Measurements from ENCODE around the gene ARMC3.
"Not testable (repeated sequence)": the region's sequence is repeated elsewhere in the genome, so short reads cannot be mapped to it uniquely, and the experiment has no call there.

Gene ARMC3

DNA sequence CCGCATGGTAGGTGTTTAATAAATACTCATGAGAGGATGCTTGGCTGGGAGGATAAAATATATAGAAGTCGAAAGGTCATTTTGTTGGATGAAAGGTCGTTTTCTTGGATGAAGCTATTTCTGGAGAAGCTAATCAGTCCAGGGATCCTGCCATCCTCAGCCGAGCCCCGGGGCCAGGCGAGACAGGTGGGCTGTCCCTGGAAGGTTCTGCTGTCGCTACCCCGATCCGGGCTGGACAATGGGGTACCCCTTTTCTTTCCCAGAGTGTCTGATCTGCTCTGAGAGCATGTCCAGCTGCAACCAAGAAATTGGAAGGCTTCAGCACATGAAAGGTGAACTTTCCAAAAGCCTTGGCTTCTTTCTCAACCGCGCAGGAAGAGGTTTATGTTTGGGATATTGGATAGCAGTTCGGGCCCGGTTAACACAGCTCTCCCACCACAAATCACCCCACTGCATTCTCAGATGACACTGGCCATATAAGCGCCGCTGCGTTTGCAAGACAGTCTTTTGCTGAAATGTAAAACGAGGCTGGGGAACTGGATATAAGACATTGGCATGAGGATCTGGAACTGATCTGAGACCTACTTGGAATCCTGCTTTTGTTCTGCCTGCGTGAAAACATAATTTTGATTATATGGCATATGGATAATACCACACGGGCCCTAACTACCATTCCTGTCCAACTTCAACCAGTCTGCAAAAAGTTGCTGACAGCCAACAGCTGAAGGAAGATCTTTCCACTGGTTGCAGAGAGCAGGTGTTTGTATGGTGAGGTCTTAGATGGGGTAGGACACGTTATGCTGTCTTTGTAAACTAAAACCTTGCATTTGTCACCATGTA lies 136.3 kb downstream of the ARMC3 start:
- TF ChIP-seq, protein P1, sequence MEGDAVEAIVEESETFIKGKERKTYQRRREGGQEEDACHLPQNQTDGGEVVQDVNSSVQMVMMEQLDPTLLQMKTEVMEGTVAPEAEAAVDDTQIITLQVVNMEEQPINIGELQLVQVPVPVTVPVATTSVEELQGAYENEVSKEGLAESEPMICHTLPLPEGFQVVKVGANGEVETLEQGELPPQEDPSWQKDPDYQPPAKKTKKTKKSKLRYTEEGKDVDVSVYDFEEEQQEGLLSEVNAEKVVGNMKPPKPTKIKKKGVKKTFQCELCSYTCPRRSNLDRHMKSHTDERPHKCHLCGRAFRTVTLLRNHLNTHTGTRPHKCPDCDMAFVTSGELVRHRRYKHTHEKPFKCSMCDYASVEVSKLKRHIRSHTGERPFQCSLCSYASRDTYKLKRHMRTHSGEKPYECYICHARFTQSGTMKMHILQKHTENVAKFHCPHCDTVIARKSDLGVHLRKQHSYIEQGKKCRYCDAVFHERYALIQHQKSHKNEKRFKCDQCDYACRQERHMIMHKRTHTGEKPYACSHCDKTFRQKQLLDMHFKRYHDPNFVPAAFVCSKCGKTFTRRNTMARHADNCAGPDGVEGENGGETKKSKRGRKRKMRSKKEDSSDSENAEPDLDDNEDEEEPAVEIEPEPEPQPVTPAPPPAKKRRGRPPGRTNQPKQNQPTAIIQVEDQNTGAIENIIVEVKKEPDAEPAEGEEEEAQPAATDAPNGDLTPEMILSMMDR (IDR thresholded peaks at IDR 0.05; ENCODE audit: insufficient read depth, low read length) = no peak
- TF ChIP-seq GABPA (IDR thresholded peaks at IDR 0.05; ENCODE audit: low read depth) (no peak), POLR2AphosphoS5 (IDR thresholded peaks at IDR 0.05; ENCODE audit: low read depth) (no peak), SPI1 (IDR thresholded peaks at IDR 0.05; ENCODE audit: borderline replicate concordance, low read depth) (no peak)
- TF ChIP-seq, protein P2, sequence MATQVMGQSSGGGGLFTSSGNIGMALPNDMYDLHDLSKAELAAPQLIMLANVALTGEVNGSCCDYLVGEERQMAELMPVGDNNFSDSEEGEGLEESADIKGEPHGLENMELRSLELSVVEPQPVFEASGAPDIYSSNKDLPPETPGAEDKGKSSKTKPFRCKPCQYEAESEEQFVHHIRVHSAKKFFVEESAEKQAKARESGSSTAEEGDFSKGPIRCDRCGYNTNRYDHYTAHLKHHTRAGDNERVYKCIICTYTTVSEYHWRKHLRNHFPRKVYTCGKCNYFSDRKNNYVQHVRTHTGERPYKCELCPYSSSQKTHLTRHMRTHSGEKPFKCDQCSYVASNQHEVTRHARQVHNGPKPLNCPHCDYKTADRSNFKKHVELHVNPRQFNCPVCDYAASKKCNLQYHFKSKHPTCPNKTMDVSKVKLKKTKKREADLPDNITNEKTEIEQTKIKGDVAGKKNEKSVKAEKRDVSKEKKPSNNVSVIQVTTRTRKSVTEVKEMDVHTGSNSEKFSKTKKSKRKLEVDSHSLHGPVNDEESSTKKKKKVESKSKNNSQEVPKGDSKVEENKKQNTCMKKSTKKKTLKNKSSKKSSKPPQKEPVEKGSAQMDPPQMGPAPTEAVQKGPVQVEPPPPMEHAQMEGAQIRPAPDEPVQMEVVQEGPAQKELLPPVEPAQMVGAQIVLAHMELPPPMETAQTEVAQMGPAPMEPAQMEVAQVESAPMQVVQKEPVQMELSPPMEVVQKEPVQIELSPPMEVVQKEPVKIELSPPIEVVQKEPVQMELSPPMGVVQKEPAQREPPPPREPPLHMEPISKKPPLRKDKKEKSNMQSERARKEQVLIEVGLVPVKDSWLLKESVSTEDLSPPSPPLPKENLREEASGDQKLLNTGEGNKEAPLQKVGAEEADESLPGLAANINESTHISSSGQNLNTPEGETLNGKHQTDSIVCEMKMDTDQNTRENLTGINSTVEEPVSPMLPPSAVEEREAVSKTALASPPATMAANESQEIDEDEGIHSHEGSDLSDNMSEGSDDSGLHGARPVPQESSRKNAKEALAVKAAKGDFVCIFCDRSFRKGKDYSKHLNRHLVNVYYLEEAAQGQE (IDR thresholded peaks at IDR 0.05; ENCODE audit: insufficient replicate concordance, low read depth) = no peak
- Histone ChIP-seq H3K27ac (replicated peaks) (no peak overlapping the region), H3K4me3 (replicated peaks; ENCODE audit: insufficient read depth, low read length) (no peak overlapping the region), H3K27me3 (ENCODE audit: insufficient read depth, poor library complexity, severe bottlenecking) (no peaks in the 10 kb centered on the region)
- no peak for DNase-seq (ENCODE audit: low read depth in 1 of 2, low spot score in 1 of 2)

DNA sequence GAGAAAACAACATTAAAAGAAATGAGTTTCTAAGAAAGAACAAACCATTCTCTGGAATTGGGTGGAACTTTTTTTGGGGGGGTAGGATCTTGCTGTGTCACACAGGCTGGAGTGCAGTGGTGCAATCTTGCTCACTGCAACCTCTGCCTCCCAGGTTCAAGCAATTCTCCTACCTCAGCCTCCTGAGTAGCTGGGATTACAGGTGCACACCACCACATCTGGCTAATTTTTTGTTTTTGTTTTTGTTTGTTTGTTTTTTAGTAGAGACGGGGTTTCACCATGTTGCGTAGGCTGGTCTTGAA lies 136.9 kb downstream of the ARMC3 start:
- not testable (repeated sequence) for H3K4me3 ChIP-seq (replicated peaks; ENCODE audit: insufficient read depth, low read length); H3K27ac ChIP-seq (replicated peaks); H3K27me3 ChIP-seq (ENCODE audit: insufficient read depth, poor library complexity, severe bottlenecking); DNase-seq (ENCODE audit: low read depth in 1 of 2, low spot score in 1 of 2)

DNA sequence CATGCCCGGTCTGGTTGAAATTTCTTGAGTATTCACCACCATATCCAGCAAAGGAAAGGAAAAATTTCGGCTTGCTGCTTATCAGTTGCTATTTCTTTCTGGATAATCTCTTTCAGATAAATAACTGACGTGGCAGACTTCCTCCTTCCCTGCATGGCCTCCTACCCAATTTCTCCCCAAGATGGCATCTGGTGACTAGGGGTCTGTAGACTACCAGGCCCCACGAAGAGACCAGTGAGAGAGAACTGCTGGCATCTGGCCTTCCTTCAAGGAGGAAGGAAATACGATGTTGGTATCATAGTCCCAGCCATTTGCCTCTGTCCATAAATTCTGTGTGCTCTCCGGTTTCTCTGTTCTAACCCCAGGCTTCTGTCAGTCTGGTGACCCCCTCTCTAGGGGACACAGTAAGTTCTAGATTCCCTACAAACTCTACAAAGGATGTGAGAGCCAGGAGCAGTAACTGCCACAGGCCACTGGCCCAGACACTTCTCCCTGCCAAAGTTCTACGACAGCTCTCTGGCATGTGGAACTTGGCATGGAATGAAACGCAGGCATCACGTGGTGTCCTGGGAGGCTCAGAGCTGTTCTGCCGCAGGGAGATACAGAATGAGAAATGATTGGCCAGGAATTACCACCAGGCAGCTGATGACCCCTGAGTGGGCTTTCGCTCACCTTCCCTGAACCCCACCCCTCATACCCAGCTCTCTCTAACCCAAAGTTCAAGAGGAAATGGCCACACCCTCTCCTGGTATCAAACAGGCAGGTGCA lies 137.5 kb downstream of the ARMC3 start:
- TF ChIP-seq GABPA (IDR thresholded peaks at IDR 0.05; ENCODE audit: low read depth) (no peak), SPI1 (IDR thresholded peaks at IDR 0.05; ENCODE audit: borderline replicate concordance, low read depth) (no peak), POLR2AphosphoS5 (IDR thresholded peaks at IDR 0.05; ENCODE audit: low read depth) (no peak)
- TF ChIP-seq, protein P1 (IDR thresholded peaks at IDR 0.05; ENCODE audit: insufficient read depth, low read length) = no peak
- TF ChIP-seq, protein P2 (IDR thresholded peaks at IDR 0.05; ENCODE audit: insufficient replicate concordance, low read depth) = no peak
- DNase-seq (ENCODE audit: low read depth in 1 of 2, low spot score in 1 of 2) = no peak
- Histone ChIP-seq H3K4me3 (replicated peaks; ENCODE audit: insufficient read depth, low read length) (no peak overlapping the region), H3K27ac (replicated peaks) (no peak overlapping the region), H3K27me3 (ENCODE audit: insufficient read depth, poor library complexity, severe bottlenecking) (no peaks in the 10 kb centered on the region)

DNA sequence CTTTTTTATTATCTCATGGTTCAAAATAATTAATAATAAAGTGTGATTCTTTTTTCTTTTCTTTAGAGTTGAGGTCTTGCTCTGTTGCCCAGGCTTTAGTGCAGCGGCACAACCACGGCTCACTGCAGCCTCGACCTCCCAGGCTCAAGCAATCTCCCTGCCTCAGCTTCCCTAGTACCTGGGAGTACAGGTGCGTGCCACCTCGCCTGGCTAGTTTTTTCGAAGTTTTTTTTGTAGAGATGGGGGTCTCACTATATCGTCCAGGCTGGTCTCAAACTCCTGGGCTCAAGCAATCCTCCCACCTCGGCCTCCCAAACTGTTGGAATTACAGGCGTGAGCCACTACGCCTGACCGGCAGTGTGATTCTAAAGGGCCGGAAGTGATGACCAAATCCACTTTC lies 139.5 kb downstream of the ARMC3 start:
- Histone ChIP-seq H3K27me3 (ENCODE audit: insufficient read depth, poor library complexity, severe bottlenecking) (no peaks in the 10 kb centered on the region), H3K27ac (replicated peaks) (no peak overlapping the region), H3K4me3 (replicated peaks; ENCODE audit: insufficient read depth, low read length) (no peak overlapping the region)
- TF ChIP-seq POLR2AphosphoS5 (IDR thresholded peaks at IDR 0.05; ENCODE audit: low read depth) = no peak
- TF ChIP-seq SPI1 (IDR thresholded peaks at IDR 0.05; ENCODE audit: borderline replicate concordance, low read depth) = no peak
- TF ChIP-seq, protein P1 (IDR thresholded peaks at IDR 0.05; ENCODE audit: insufficient read depth, low read length) = no peak
- TF ChIP-seq, protein P2 (IDR thresholded peaks at IDR 0.05; ENCODE audit: insufficient replicate concordance, low read depth) = no peak
- no peak for TF ChIP-seq GABPA (IDR thresholded peaks at IDR 0.05; ENCODE audit: low read depth)
- DNase-seq (ENCODE audit: low read depth in 1 of 2, low spot score in 1 of 2) = no peak

Measured in HL-60 (cell line).